ENCODE measurements around the gene CPPED1.

CPPED1 gene

DNA sequence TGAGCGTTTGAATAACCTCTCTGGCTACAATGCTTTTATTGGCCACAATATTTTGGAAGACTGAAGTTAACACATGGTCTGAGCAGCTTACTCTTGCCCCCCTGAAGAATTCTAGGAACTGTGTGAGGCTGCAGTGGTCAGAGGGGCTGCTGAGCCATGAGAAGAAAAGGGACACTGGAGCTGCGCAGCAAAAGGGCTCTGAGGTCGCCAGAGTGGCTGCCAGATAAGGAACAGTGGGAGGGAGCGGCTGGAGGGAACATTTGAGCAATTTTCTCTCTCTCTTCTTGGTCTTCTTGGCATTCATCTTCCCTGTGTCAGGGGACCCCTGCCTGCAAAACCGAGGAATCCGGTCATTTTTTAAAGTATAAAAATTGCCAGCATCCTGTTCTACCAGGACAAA lies 66.1 kb downstream of the CPPED1 start:
- H3K4me3 Mint-ChIP-seq: no peak overlapping the region
- H3K4me1 Mint-ChIP-seq: no peaks in the 10 kb centered on the region
- peaks cover 20% of the 10 kb centered on the region for H3K9me3 Mint-ChIP-seq
- no peak for DNase-seq (ENCODE audit: low spot score in 2 of 2)
- no peak overlapping the region for H3K27ac Mint-ChIP-seq (ENCODE audit: low read depth)
- H3K36me3 Mint-ChIP-seq (ENCODE audit: insufficient read depth): peaks cover 6% of the 10 kb centered on the region
- H3K27me3 Mint-ChIP-seq: no peaks in the 10 kb centered on the region
- ATAC-seq (replicated peaks; ENCODE audit: extremely low read depth, poor library complexity, severe bottlenecking): no peak

DNA sequence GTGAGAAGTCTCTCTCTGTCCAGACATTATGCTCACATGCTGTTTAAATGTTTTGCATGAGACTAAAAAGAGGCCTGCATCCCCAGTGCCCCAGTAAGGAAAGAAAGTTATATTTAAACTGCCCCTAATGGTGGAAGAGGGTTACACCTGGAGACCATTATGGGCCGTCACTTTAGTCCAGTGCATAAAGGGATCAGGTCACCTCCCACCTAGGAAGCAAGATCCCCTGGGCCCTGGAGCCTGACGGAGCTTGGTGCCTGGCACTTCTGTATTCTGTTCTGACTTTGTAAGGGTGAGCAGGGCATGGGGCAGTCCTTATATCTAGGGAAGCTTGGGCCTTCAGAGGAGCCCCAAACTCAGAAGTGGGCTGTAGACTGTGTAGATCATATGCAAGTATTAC lies 67.9 kb downstream of the CPPED1 start:
- ATAC-seq (replicated peaks; ENCODE audit: extremely low read depth, poor library complexity, severe bottlenecking) (no peak), DNase-seq (ENCODE audit: low spot score in 2 of 2) (no peak)
- no peaks in the 10 kb centered on the region for H3K4me1 Mint-ChIP-seq
- H3K27me3 Mint-ChIP-seq: no peaks in the 10 kb centered on the region
- peaks cover 26% of the 10 kb centered on the region for H3K9me3 Mint-ChIP-seq
- peaks cover 7% of the 10 kb centered on the region for H3K36me3 Mint-ChIP-seq (ENCODE audit: insufficient read depth)
- H3K4me3 Mint-ChIP-seq: no peak overlapping the region
- H3K27ac Mint-ChIP-seq (ENCODE audit: low read depth): no peak overlapping the region

DNA sequence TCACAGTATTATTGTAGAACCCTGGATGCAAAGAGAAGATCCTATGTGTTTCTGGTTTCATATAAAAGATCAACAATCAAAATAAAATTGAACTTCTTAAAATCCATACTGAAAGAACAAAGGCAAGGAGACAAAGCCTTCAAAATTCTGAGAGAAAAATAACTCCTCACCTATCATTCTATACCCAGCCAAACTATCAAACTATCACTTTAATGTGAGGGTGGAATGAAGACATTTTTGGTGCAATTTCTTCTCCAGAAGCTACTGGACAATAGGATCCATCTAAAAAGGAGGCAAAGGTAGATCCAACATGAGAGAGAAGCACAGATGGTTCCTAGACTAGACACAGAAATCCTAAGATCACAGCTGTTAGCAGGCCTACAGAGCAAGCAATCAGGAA lies 71.1 kb downstream of the CPPED1 start:
- Mint-ChIP-seq H3K27ac (ENCODE audit: low read depth) (no peak overlapping the region), H3K27me3 (no peaks in the 10 kb centered on the region), H3K4me1 (no peaks in the 10 kb centered on the region), H3K4me3 (no peak overlapping the region), H3K9me3 (peaks cover 20% of the 10 kb centered on the region), H3K36me3 (ENCODE audit: insufficient read depth) (peaks cover 3% of the 10 kb centered on the region)
- ATAC-seq (replicated peaks; ENCODE audit: extremely low read depth, poor library complexity, severe bottlenecking) (no peak), DNase-seq (ENCODE audit: low spot score in 2 of 2) (no peak)

DNA sequence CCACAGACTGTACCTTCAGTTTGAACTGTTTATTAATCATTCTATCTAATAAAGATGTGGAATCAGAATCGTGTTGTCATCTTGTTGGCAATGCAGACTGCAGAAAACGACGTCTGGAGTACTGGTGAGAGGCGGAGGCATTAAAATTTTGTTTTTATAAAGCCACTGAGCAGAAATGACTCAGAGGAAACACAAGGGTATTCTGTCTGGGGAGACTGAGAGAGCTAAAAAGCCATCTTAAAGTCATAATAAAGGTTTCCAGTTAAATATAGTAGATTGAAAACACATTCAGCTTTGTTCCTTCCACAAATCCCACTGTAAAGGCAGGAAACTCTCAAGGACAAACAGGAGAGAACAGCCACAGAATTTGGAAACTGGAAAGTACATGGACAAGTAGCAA lies 74.2 kb downstream of the CPPED1 start:
- no peak overlapping the region for H3K4me3 Mint-ChIP-seq
- no peak for DNase-seq (ENCODE audit: low spot score in 2 of 2)
- peaks cover 17% of the 10 kb centered on the region for H3K9me3 Mint-ChIP-seq
- no peak for ATAC-seq (replicated peaks; ENCODE audit: extremely low read depth, poor library complexity, severe bottlenecking)
- no peaks in the 10 kb centered on the region for H3K27me3 Mint-ChIP-seq
- no peak overlapping the region for H3K27ac Mint-ChIP-seq (ENCODE audit: low read depth)
- peaks cover 2% of the 10 kb centered on the region for H3K36me3 Mint-ChIP-seq (ENCODE audit: insufficient read depth)
- H3K4me1 Mint-ChIP-seq: no peaks in the 10 kb centered on the region

DNA sequence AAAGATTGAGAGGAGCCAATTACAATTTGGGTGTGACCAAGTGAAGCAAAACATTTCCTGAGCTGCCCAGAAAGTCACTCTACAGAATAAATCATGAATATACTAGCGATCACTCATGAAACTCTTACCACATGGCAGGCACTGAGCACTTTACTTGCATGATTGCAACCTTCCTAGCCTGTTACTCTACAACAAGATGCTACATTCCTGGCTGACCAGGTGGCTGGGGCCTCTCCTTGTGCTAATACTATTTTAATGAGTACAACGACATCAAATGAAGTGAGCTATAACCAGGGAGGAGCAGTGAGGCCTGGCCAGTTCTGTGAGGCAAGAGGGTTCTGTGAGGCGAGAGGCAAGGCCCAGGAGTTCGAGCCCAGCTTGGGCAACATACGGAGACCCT lies 75.2 kb downstream of the CPPED1 start:
- Mint-ChIP-seq H3K27ac (ENCODE audit: low read depth) (no peak overlapping the region), H3K27me3 (no peaks in the 10 kb centered on the region), H3K4me3 (no peak overlapping the region), H3K36me3 (ENCODE audit: insufficient read depth) (peaks cover 2% of the 10 kb centered on the region), H3K9me3 (peaks cover 12% of the 10 kb centered on the region), H3K4me1 (no peaks in the 10 kb centered on the region)
- no peak for ATAC-seq (replicated peaks; ENCODE audit: extremely low read depth, poor library complexity, severe bottlenecking)
- no peak for DNase-seq (ENCODE audit: low spot score in 2 of 2)

DNA sequence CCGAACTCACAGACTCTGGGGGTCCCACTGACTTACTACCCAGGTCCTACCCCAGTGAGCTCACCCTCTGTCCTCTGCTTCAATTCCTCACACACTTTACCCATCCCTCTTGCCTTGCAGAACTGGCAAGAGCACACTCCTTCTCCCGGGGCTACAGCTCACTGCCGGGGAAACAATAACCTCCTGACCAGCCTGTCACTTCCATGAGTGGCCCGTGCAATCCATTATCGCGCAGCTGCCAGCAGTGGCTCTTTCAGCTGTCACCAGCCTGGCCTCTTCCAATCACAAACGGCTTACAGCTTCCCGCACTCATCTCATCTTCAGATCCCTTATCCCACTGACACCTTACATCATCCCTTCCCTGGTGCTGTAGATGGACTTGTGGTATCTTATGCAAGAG lies 79.5 kb downstream of the CPPED1 start:
- no peak for ATAC-seq (replicated peaks; ENCODE audit: extremely low read depth, poor library complexity, severe bottlenecking)
- Mint-ChIP-seq H3K9me3 (no peaks in the 10 kb centered on the region), H3K4me1 (no peaks in the 10 kb centered on the region), H3K36me3 (ENCODE audit: insufficient read depth) (peaks cover 1% of the 10 kb centered on the region), H3K27me3 (no peaks in the 10 kb centered on the region), H3K4me3 (no peak overlapping the region), H3K27ac (ENCODE audit: low read depth) (no peak overlapping the region)
- DNase-seq (ENCODE audit: low spot score in 2 of 2): no peak

DNA sequence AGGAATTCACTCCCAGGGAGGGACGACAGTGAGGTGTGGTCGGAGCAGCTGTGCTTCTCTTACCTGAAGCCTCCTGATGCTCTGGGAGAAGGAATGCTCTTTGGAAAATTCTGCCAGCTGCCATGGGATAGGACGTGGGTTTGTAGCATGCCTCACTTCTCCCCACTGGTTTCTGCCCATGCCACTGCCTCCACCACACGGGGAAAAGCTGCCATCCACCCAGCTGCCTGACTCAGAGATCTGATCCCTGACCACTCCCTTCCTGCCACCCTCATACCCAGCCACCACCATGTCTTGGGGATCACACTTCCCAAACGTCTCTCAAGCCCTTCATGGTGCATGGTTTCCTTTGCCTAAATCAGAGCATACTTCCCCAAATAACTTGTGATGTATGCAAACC lies 80.0 kb downstream of the CPPED1 start:
- no peak overlapping the region for H3K27ac Mint-ChIP-seq (ENCODE audit: low read depth)
- H3K36me3 Mint-ChIP-seq (ENCODE audit: insufficient read depth): peaks cover 1% of the 10 kb centered on the region
- no peaks in the 10 kb centered on the region for H3K27me3 Mint-ChIP-seq
- DNase-seq (ENCODE audit: low spot score in 2 of 2): no peak
- H3K4me1 Mint-ChIP-seq: no peaks in the 10 kb centered on the region
- ATAC-seq (replicated peaks; ENCODE audit: extremely low read depth, poor library complexity, severe bottlenecking): no peak
- H3K9me3 Mint-ChIP-seq: no peaks in the 10 kb centered on the region
- no peak overlapping the region for H3K4me3 Mint-ChIP-seq

DNA sequence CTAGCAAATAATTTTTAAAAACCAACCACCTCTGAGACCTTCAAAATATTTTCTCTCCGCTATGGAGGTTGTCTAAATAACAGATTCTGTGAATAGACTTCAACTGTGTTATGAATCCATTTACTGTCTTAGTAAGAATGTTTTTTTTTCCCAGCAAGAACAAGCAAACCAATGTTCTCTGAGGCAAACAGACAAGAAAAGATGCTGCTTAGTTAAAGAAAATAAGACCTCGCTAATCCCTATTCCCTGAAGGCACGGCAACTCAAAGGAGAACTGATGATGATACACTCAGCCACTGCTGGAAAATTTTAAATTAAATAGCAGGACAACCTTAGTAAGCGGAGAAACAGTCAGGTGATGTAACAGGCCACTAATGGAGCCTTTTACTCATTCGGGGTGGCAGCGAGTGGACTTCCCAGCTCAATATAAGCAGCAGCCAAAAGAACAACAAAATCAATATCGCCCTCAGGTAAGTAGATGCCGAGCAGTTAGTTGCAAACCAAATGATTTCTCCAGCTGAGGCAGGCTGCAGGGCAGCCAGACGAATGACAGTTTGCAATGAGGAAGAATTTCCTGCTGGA lies 81.8 kb downstream of the CPPED1 start:
- ATAC-seq (replicated peaks; ENCODE audit: extremely low read depth, poor library complexity, severe bottlenecking) (no peak), DNase-seq (ENCODE audit: low spot score in 2 of 2) (no peak)
- H3K4me3 Mint-ChIP-seq: no peak overlapping the region
- no peaks in the 10 kb centered on the region for H3K4me1 Mint-ChIP-seq
- H3K27me3 Mint-ChIP-seq: no peaks in the 10 kb centered on the region
- H3K9me3 Mint-ChIP-seq: no peaks in the 10 kb centered on the region
- no peak overlapping the region for H3K27ac Mint-ChIP-seq (ENCODE audit: low read depth)
- peaks cover 1% of the 10 kb centered on the region for H3K36me3 Mint-ChIP-seq (ENCODE audit: insufficient read depth)

DNA sequence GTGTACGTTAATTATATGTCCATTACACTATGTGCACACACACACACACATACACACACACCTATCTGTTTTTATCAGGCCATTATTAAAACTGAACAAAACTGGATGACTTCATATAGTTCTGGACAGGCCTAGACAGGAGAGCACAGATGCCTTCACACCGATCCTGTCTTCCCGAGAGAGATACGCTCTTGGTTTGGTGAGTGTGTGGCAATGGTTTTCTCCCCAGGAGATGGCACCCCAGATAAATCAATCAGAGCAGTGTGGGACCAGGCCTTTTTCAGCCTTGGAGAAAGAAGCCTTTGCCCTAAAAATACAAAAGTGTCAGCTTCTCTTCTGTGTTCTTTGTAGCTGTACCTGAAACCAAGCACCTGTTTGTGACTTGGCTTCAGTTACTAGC lies 83.7 kb downstream of the CPPED1 start:
- Mint-ChIP-seq H3K36me3 (ENCODE audit: insufficient read depth) (peaks cover 3% of the 10 kb centered on the region), H3K4me3 (no peak overlapping the region), H3K27ac (ENCODE audit: low read depth) (no peak overlapping the region), H3K27me3 (no peaks in the 10 kb centered on the region), H3K9me3 (no peaks in the 10 kb centered on the region), H3K4me1 (no peaks in the 10 kb centered on the region)
- ATAC-seq (replicated peaks; ENCODE audit: extremely low read depth, poor library complexity, severe bottlenecking) (no peak), DNase-seq (ENCODE audit: low spot score in 2 of 2) (no peak)

DNA sequence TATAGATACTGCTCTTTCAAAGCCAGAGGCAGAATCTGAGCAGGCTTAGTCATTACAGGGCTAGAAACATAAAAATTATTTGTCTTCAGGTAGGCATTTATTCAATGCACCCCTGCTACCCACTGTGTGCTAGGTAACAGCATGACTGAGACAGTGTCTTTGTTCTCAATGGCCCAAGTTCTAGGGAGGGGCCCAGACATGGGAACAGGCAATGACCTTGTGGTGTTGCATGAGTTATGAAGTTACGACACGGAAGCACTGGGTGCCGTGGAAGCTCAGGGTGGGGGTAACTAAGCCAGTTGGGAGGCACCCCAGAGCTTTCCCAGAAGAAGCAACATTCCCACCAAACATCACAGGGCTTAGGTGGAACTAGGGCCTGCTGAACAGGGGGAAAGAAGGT lies 87.0 kb downstream of the CPPED1 start:
- Mint-ChIP-seq H3K36me3 (ENCODE audit: insufficient read depth) (peaks cover 3% of the 10 kb centered on the region), H3K27me3 (no peaks in the 10 kb centered on the region), H3K4me1 (no peaks in the 10 kb centered on the region), H3K27ac (ENCODE audit: low read depth) (no peak overlapping the region), H3K9me3 (no peaks in the 10 kb centered on the region), H3K4me3 (no peak overlapping the region)
- ATAC-seq (replicated peaks; ENCODE audit: extremely low read depth, poor library complexity, severe bottlenecking) (no peak), DNase-seq (ENCODE audit: low spot score in 2 of 2) (no peak)

DNA sequence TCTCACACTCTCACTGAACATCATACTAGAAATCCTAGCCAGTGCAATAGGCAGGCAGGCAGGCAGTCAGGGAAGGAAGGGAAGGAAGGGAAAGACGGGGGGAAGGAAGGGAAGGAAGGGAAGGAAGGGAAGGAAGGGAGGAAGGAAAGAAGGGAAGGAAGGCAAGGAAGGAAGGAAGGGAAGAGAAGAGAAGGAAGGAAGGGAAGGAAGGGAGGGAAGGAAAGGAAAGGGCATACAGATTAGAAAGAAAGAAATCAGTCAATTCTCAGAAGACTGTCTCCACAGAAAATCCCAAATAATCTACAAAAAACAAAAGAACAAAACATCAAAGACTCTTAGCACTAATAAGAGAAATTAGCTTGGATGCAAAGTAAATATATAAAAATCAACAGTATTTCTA lies 93.9 kb downstream of the CPPED1 start:
- Mint-ChIP-seq H3K27me3 (no peaks in the 10 kb centered on the region), H3K27ac (ENCODE audit: low read depth) (no peak overlapping the region), H3K9me3 (no peaks in the 10 kb centered on the region), H3K4me3 (no peak overlapping the region), H3K4me1 (no peaks in the 10 kb centered on the region), H3K36me3 (ENCODE audit: insufficient read depth) (no peaks in the 10 kb centered on the region)
- DNase-seq (ENCODE audit: low spot score in 2 of 2) (no peak), ATAC-seq (replicated peaks; ENCODE audit: extremely low read depth, poor library complexity, severe bottlenecking) (no peak)

DNA sequence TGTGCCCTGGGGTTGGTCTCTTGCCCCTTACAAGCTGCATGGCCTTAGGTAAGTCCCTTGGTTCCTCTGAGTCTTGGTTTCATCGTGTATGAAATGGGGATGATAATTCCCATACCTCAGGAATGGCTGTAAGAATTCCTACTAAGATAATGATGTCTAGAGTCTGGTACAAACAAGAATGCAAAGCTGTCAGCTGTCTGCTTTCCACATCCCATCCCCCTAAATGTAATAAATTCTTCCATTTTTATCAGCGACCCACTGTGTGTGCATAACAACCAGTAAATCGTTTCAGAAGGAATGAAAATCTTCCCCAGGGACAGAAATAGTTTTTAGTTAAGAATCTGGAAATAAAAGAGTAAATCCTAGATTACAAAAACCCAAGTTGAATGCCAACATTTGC lies 95.4 kb downstream of the CPPED1 start:
- no peaks in the 10 kb centered on the region for H3K27me3 Mint-ChIP-seq
- no peak overlapping the region for H3K27ac Mint-ChIP-seq (ENCODE audit: low read depth)
- DNase-seq (ENCODE audit: low spot score in 2 of 2) (no peak), ATAC-seq (replicated peaks; ENCODE audit: extremely low read depth, poor library complexity, severe bottlenecking) (no peak)
- H3K4me1 Mint-ChIP-seq: no peaks in the 10 kb centered on the region
- no peak overlapping the region for H3K4me3 Mint-ChIP-seq
- peaks cover 5% of the 10 kb centered on the region for H3K36me3 Mint-ChIP-seq (ENCODE audit: insufficient read depth)
- no peaks in the 10 kb centered on the region for H3K9me3 Mint-ChIP-seq

DNA sequence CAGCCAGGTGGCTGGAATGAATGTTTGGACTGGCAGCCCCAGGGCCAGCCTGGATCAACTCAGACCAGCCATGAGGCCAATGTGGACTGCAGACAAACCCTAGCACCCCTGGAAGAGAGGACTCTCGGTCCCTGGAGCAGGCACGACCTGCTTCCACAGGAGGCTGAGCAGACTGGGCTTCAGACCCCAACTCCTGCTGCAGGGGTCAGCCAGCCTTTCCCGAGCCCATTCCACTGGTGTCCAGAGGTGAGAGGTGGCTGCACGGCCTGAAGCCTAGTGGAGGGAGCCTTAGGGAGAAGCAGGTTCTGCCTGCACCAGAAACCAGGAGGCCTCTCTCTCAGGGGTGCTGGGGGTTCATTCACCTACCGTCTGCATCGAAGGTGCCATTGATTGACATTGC lies 97.1 kb downstream of the CPPED1 start:
- Mint-ChIP-seq H3K27ac (ENCODE audit: low read depth) (no peak overlapping the region), H3K4me3 (no peak overlapping the region), H3K4me1 (no peaks in the 10 kb centered on the region), H3K9me3 (no peaks in the 10 kb centered on the region), H3K36me3 (ENCODE audit: insufficient read depth) (peaks cover 6% of the 10 kb centered on the region), H3K27me3 (no peaks in the 10 kb centered on the region)
- DNase-seq (ENCODE audit: low spot score in 2 of 2): no peak
- ATAC-seq (replicated peaks; ENCODE audit: extremely low read depth, poor library complexity, severe bottlenecking): no peak
